ENCODE data around the gene CDCA5. TPM values are rescaled to one million over a fixed set of nuclear protein-coding genes. Genes with fewer than 3 reads are reported as not detected.

CDCA5 gene
- polyA plus RNA-seq, 1 of the 3 experiments (the other 2 are of a cell fraction), result 16.3 TPM

GRCh38 chr11:65055538-65055937 is 28.3 kb downstream of the CDCA5 start:
- Histone ChIP-seq H3K36me3 (replicated peaks in 1 of 2; ENCODE audit: control insufficient read depth in 1 of 2, insufficient read depth in 2 of 2, low read length in 1 of 2) (no peaks in the 10 kb centered on the region), H3K4me2 (no peak overlapping the region), H3K79me2 (ENCODE audit: insufficient read depth) (no peaks in the 10 kb centered on the region), H3K9me2 (no peaks in the 10 kb centered on the region), H3F3A (replicated peaks; ENCODE audit: insufficient read depth) (peaks cover 3% of the 10 kb centered on the region), H3K9ac (no peak overlapping the region), H2AFZ (ENCODE audit: low read depth) (no peak overlapping the region), H3K27me3 (ENCODE audit: insufficient read depth) (no peaks in the 10 kb centered on the region), H3K9me3 (no peaks in the 10 kb centered on the region), H3K4me1 (ENCODE audit: control insufficient read depth in 1 of 2, insufficient read depth in 2 of 2, low read depth in 1 of 2, low read length in 1 of 2) (no peaks in the 10 kb centered on the region), H3K27ac (ENCODE audit: low read depth in 2 of 2, low read length in 1 of 2) (no peak overlapping the region), H4K20me1 (ENCODE audit: insufficient read depth) (no peaks in the 10 kb centered on the region), H3K4me3 (ENCODE audit: low read depth in 2 of 2, low read length in 1 of 2) (no peak overlapping the region)
- no peak for DNase-seq
- TF ChIP-seq RAD21 (IDR thresholded peaks at IDR 0.05; ENCODE audit: low read length), result no peak
- TF ChIP-seq NFIC (IDR thresholded peaks at IDR 0.05; ENCODE audit: borderline replicate concordance), result no peak
- no peak for TF ChIP-seq EP300 (IDR thresholded peaks at IDR 0.05; ENCODE audit: borderline replicate concordance in 1 of 2, low read depth in 1 of 2, low read length in 1 of 2)
- no peak for TF ChIP-seq CHD2 (IDR thresholded peaks at IDR 0.05; ENCODE audit: low read length, partially characterized antibody)
- TF ChIP-seq JUND (IDR thresholded peaks at IDR 0.05), result no peak
- POLR2A ChIA-PET, result interaction anchor here (0.7 kb wide), 1 partner anchor 333 kb away, joined by 4 read pairs; no protein-coding TSS in a partner anchor
- CTCF ChIA-PET, result interaction anchor here (1.2 kb wide), 1 partner anchor 56 kb away, joined by 3 read pairs; the partner anchor contains the start of gene TM7SF2
- 17% methylated on average over 1 of the region's 1 CpG for WGBS (ENCODE audit: low lambda C conversion rate)

- no peak for DNase-seq
- Histone ChIP-seq H3K4me2 (no peak overlapping the region), H3K9me2 (no peaks in the 10 kb centered on the region), H3K4me1 (ENCODE audit: control insufficient read depth in 1 of 2, insufficient read depth in 2 of 2, low read depth in 1 of 2, low read length in 1 of 2) (no peaks in the 10 kb centered on the region), H3K27me3 (ENCODE audit: insufficient read depth) (no peaks in the 10 kb centered on the region), H3K36me3 (replicated peaks in 1 of 2; ENCODE audit: control insufficient read depth in 1 of 2, insufficient read depth in 2 of 2, low read length in 1 of 2) (no peaks in the 10 kb centered on the region), H4K20me1 (ENCODE audit: insufficient read depth) (no peaks in the 10 kb centered on the region), H2AFZ (ENCODE audit: low read depth) (no peak overlapping the region), H3K79me2 (ENCODE audit: insufficient read depth) (no peaks in the 10 kb centered on the region), H3K27ac (ENCODE audit: low read depth in 2 of 2, low read length in 1 of 2) (no peak overlapping the region), H3K9me3 (no peaks in the 10 kb centered on the region), H3K9ac (no peak overlapping the region), H3F3A (replicated peaks; ENCODE audit: insufficient read depth) (peaks cover 3% of the 10 kb centered on the region), H3K4me3 (ENCODE audit: low read depth in 2 of 2, low read length in 1 of 2) (no peak overlapping the region)
- CTCF ChIA-PET, result interaction anchor here (1.0 to 1.2 kb wide), 2 partner anchors 40 to 65 kb away, joined by 3 to 4 read pairs; partner anchors contain the start of gene ARL2
- POLR2A ChIA-PET, result no interaction called here
- WGBS (ENCODE audit: low lambda C conversion rate), result 65% methylated on average over 8 of the region's 8 CpGs
- no peak for TF ChIP-seq GABPA (IDR thresholded peaks at IDR 0.05; ENCODE audit: low read depth)
- no peak for TF ChIP-seq SMC3 (IDR thresholded peaks at IDR 0.05; ENCODE audit: low read depth, low read length)
- TF ChIP-seq GATA2 (CRISPR knock-in tag; IDR thresholded peaks at IDR 0.05), result no peak
- no peak for TF ChIP-seq RCOR1 (IDR thresholded peaks at IDR 0.05; ENCODE audit: low read length)
- no peak for TF ChIP-seq JUND (IDR thresholded peaks at IDR 0.05)
- TF ChIP-seq, protein P1, sequence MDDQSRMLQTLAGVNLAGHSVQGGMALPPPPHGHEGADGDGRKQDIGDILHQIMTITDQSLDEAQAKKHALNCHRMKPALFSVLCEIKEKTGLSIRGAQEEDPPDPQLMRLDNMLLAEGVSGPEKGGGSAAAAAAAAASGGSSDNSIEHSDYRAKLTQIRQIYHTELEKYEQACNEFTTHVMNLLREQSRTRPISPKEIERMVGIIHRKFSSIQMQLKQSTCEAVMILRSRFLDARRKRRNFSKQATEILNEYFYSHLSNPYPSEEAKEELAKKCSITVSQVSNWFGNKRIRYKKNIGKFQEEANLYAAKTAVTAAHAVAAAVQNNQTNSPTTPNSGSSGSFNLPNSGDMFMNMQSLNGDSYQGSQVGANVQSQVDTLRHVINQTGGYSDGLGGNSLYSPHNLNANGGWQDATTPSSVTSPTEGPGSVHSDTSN (IDR thresholded peaks at IDR 0.05), result no peak
- no peak for TF ChIP-seq NRF1 (IDR thresholded peaks at IDR 0.05; ENCODE audit: low read depth, low read length)
- no peak for TF ChIP-seq TAF1 (IDR thresholded peaks at IDR 0.05; ENCODE audit: borderline replicate concordance, low read depth, low read length)
- no peak for TF ChIP-seq FOXM1 (IDR thresholded peaks at IDR 0.05; ENCODE audit: low read depth)
- TF ChIP-seq YY1 (IDR thresholded peaks at IDR 0.05; ENCODE audit: low read depth), result no peak
- TF ChIP-seq, protein P2, sequence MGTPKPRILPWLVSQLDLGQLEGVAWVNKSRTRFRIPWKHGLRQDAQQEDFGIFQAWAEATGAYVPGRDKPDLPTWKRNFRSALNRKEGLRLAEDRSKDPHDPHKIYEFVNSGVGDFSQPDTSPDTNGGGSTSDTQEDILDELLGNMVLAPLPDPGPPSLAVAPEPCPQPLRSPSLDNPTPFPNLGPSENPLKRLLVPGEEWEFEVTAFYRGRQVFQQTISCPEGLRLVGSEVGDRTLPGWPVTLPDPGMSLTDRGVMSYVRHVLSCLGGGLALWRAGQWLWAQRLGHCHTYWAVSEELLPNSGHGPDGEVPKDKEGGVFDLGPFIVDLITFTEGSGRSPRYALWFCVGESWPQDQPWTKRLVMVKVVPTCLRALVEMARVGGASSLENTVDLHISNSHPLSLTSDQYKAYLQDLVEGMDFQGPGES (IDR thresholded peaks at IDR 0.05; ENCODE audit: low read depth, low read length), result no peak
- TF ChIP-seq FOSL2 (IDR thresholded peaks at IDR 0.05; ENCODE audit: borderline replicate concordance, low read depth), result no peak
- TF ChIP-seq NFIC (IDR thresholded peaks at IDR 0.05; ENCODE audit: borderline replicate concordance), result no peak
- no peak for TF ChIP-seq EP300 (IDR thresholded peaks at IDR 0.05; ENCODE audit: borderline replicate concordance in 1 of 2, low read depth in 1 of 2, low read length in 1 of 2)
- TF ChIP-seq ELF1 (IDR thresholded peaks at IDR 0.05), result no peak
- no peak for TF ChIP-seq USF1 (IDR thresholded peaks at IDR 0.05; ENCODE audit: borderline replicate concordance, low read depth)
These were observed 29.9 kb downstream of the CDCA5 start for GRCh38 chr11:65053827-65054508.

Data from SK-N-SH (cell line).